Sigmoid colon (tissue), 4 donors: ENCODE data around the gene RNF135.

Experiments used
- POLR2AphosphoS5 ChIP-seq, 4 donors: sonication (generic); formaldehyde crosslinking; IDR thresholded peaks; one replicate each; pipeline ENCODE4 v1.6.1; 2017; ENCODE audit warnings: antibody characterized with exemption in 4 of 4
- TF ChIP-seq, protein P1 (sequence below), 4 experiments: fragments of 450-650 bp in 3 of 4; fragments of 200-600 bp in 1 of 4; IDR thresholded peaks; one replicate each; pipeline ENCODE4 v1.5.1; 2016 to 2019; ENCODE audit warnings: antibody characterized with exemption in 4 of 4, mild to moderate bottlenecking in 3 of 4, moderate library complexity in 2 of 4

DNA sequence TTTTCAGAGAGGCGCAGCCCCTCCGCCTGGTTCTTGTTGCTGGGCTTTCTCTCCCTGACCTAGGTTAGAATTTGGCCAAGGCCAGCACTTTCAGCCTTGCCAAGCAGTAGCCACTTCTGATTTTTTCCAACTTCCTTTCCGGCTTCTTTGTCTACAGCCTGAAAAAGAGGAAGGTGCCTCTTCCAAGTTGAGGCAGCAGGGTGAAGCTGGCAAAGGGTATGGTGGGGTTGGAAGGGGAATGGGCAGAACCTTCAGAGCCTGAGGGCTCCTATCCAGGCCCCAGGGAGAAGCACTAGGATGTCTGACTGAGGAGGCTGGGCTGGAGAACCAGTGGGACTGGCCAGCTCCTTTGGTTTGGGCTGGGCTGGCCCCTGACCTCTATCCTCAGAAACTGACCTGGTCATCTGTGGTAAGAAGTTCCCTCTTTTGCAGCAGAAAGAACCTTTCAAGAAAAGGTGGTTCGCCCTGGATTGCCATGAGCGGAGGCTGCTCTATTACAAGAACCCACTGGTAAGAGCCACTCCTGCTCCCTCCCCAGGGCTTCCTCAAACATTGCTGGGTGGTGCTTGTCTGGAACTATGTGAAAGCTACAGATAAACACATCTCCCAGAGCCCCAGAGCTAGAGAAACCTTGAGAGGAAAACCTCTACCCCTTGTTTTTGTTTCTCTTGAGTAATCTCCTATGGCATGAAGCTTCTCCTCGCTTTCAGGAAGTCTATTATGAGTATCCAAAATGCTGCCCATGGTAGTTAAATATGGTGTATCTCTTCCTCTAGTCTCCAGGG is 16.6 kb upstream of the RNF135 start:
- TF ChIP-seq, protein P1, sequence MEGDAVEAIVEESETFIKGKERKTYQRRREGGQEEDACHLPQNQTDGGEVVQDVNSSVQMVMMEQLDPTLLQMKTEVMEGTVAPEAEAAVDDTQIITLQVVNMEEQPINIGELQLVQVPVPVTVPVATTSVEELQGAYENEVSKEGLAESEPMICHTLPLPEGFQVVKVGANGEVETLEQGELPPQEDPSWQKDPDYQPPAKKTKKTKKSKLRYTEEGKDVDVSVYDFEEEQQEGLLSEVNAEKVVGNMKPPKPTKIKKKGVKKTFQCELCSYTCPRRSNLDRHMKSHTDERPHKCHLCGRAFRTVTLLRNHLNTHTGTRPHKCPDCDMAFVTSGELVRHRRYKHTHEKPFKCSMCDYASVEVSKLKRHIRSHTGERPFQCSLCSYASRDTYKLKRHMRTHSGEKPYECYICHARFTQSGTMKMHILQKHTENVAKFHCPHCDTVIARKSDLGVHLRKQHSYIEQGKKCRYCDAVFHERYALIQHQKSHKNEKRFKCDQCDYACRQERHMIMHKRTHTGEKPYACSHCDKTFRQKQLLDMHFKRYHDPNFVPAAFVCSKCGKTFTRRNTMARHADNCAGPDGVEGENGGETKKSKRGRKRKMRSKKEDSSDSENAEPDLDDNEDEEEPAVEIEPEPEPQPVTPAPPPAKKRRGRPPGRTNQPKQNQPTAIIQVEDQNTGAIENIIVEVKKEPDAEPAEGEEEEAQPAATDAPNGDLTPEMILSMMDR (IDR thresholded peaks at IDR 0.05), result no peak
- TF ChIP-seq POLR2AphosphoS5 (IDR thresholded peaks at IDR 0.05), result no peak
